ENCODE results near the gene ENAH. TPM values are rescaled to one million over a fixed set of nuclear protein-coding genes. Genes with fewer than 3 reads are reported as not detected.
"Not testable (repeated sequence)": the region's sequence is repeated elsewhere in the genome, so short reads cannot be mapped to it uniquely, and the experiment has no call there.

ENAH gene
- 3.1 TPM for polyA plus RNA-seq (2013)

- CTCF ChIA-PET, result no interaction called here
- H3K27me3 ChIP-seq (replicated peaks in 2 of 5; ENCODE audit: control insufficient read depth in 4 of 5, insufficient read depth in 5 of 5, low read length in 4 of 5), result peaks cover 3 to 48% (median 17%) of the 10 kb centered on the region in 5 experiments
- POLR2A ChIA-PET, result interaction anchor here (0.6 to 1.0 kb wide), 2 partner anchors 171 to 1226 kb away, joined by 3 to 5 read pairs; no protein-coding TSS in a partner anchor
- WGBS (ENCODE audit: insufficient coverage), result 0% methylated on average over 39 of the region's 90 CpGs
- peaks cover 0 to 16% (median 15%) of the 10 kb centered on the region in 4 experiments for H3K4me1 ChIP-seq (ENCODE audit: control extremely low read depth in 1 of 4, control insufficient read depth in 4 of 4, insufficient read depth in 4 of 4, low read length in 3 of 4)
- peak; percentile 47 to 67 (median 50) for DNase-seq
- H3K27ac ChIP-seq (ENCODE audit: insufficient read depth in 1 of 2, low read depth in 1 of 2, low read length in 2 of 2, poor library complexity in 1 of 2, severe bottlenecking in 2 of 2), result no peak within 1 kb of the TSS
- no peaks in the 10 kb centered on the region for H3K9me3 ChIP-seq (ENCODE audit: control extremely low read depth in 1 of 5, control insufficient read depth in 4 of 5, insufficient read depth in 2 of 5, low read depth in 1 of 5, low read length in 4 of 5)
- no peaks in the 10 kb centered on the region for H3K36me3 ChIP-seq (ENCODE audit: control insufficient read depth in 4 of 4, insufficient read depth in 4 of 4, low read length in 3 of 4)
- H3K4me3 ChIP-seq (ENCODE audit: control insufficient read depth in 1 of 7, extremely low read depth in 1 of 7, insufficient read depth in 4 of 7, low read depth in 2 of 7, low read length in 6 of 7), result peak within 1 kb of the TSS; percentile 60 to 80 (median 69)
Measured at GRCh38 chr1:225652729-225653462, at the start of gene ENAH. Gene ENAH, minus strand, starts transcription at chr1:225653123. Its CDS starts 433 bp downstream, at chr1:225652690.

DNA sequence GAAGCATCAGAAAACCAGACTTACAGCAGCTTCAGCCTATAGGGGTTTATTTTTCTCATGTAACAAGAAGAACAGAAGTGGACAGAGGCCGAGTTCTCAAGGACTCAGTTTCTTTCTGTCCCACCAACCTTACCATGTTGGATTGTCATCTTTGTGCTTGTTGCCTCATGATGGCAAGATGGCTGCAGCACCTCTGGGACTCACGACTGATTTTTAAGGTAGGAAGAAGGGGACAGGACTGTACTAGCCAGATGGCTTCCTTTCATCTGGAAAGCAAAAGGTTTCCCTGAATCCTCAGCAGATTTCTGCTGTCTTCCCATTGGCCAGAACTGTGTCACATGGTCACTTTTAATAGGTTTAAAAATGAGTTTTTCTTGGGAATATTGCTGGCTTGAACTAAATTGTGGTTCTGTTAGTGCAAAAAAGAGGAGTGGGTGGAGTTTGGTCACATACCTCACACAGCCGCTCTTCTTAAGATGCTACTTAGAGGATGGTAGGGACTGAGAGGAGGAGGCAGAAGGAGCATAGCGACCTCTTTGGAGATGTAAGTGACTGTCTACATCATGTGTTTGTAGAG, 48.1 kb upstream of the ENAH start:
- Histone ChIP-seq H3K4me1 (ENCODE audit: control extremely low read depth in 1 of 4, control insufficient read depth in 4 of 4, insufficient read depth in 4 of 4, low read length in 3 of 4) (no peaks in the 10 kb centered on the region), H3K27me3 (replicated peaks in 2 of 5; ENCODE audit: control insufficient read depth in 4 of 5, insufficient read depth in 5 of 5, low read length in 4 of 5) (no peaks in the 10 kb centered on the region), H3K9me3 (ENCODE audit: control extremely low read depth in 1 of 5, control insufficient read depth in 4 of 5, insufficient read depth in 2 of 5, low read depth in 1 of 5, low read length in 4 of 5) (no peaks in the 10 kb centered on the region), H3K27ac (ENCODE audit: insufficient read depth in 1 of 2, low read depth in 1 of 2, low read length in 2 of 2, poor library complexity in 1 of 2, severe bottlenecking in 2 of 2) (no peak overlapping the region), H3K36me3 (ENCODE audit: control insufficient read depth in 4 of 4, insufficient read depth in 4 of 4, low read length in 3 of 4) (no peaks in the 10 kb centered on the region), H3K4me3 (ENCODE audit: control insufficient read depth in 1 of 7, extremely low read depth in 1 of 7, insufficient read depth in 4 of 7, low read depth in 2 of 7, low read length in 6 of 7) (no peak overlapping the region)
- WGBS (ENCODE audit: insufficient coverage), result 97% methylated on average over 4 of the region's 4 CpGs
- CTCF ChIA-PET, result interaction anchor here (1.2 to 1.4 kb wide), 2 partner anchors 8 to 17 kb away, joined by 3 read pairs; no protein-coding TSS in a partner anchor
- DNase-seq, result no peak
- POLR2A ChIA-PET, result no interaction called here

DNA sequence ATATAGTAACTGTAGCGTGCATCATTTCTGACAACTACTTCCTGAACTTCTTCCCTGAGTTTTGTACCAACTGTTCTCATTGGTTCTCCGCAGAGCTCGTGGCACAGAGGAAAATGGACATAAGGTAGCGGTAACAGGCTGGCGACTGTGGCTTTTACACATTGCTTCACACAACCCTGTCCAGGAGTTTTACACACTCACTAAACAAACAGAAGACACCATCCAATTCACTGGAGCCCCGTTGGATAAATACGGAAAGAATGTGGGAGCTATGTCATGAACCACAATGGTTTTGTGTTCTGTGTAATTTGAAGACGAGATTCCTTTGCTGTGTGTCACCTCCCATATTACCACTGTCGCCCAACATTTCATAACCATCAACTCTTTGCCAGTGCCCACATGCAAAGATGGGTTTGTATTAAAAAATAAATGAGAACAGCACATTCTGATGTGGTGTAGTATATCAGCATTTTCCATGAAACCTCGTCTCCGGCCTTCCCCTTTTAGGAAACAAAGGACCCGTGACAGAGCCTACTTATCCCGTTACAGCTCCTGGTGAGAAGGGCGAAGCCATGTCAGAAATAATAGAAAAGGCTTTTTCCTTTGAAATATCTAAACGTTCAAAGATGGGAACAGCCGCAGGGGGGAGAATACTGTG, 47.4 kb upstream of the ENAH start:
- Histone ChIP-seq H3K9me3 (ENCODE audit: control extremely low read depth in 1 of 5, control insufficient read depth in 4 of 5, insufficient read depth in 2 of 5, low read depth in 1 of 5, low read length in 4 of 5) (no peaks in the 10 kb centered on the region), H3K27ac (ENCODE audit: insufficient read depth in 1 of 2, low read depth in 1 of 2, low read length in 2 of 2, poor library complexity in 1 of 2, severe bottlenecking in 2 of 2) (no peak overlapping the region), H3K4me1 (ENCODE audit: control extremely low read depth in 1 of 4, control insufficient read depth in 4 of 4, insufficient read depth in 4 of 4, low read length in 3 of 4) (no peaks in the 10 kb centered on the region), H3K27me3 (replicated peaks in 2 of 5; ENCODE audit: control insufficient read depth in 4 of 5, insufficient read depth in 5 of 5, low read length in 4 of 5) (no peaks in the 10 kb centered on the region), H3K4me3 (ENCODE audit: control insufficient read depth in 1 of 7, extremely low read depth in 1 of 7, insufficient read depth in 4 of 7, low read depth in 2 of 7, low read length in 6 of 7) (no peak overlapping the region), H3K36me3 (ENCODE audit: control insufficient read depth in 4 of 4, insufficient read depth in 4 of 4, low read length in 3 of 4) (no peaks in the 10 kb centered on the region)
- DNase-seq, result peak in 1 of 3 donors; percentile 7
- 86% methylated on average over 9 of the region's 16 CpGs for WGBS (ENCODE audit: insufficient coverage)
- CTCF ChIA-PET, result no interaction called here
- POLR2A ChIA-PET, result no interaction called here

- 58% methylated on average over 2 of the region's 2 CpGs for WGBS (ENCODE audit: insufficient coverage)
Measured at GRCh38 chr1:225699336-225699735, 46.4 kb upstream of the ENAH start.

DNA sequence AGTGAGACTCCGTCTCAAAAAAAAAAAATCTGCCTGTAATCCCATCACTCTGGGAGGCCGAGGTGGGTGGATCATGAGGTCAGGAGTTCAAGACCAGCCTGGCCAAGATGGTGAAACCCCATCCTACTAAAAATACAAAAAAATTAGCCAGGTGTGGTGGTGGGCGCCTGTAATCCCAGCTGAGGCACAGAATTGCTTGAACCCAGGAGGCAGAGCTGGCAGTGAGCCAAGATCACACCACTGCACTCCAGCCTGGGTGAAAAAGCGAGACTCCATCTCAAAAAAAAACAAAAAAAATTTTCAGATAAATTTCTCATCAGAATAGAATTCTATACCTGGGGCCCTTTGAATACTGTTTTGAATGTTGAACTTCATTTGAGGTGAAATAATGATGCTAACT, 45.3 kb upstream of the ENAH start:
- CTCF ChIA-PET; H3K27ac ChIP-seq (ENCODE audit: insufficient read depth in 1 of 2, low read depth in 1 of 2, low read length in 2 of 2, poor library complexity in 1 of 2, severe bottlenecking in 2 of 2); H3K4me3 ChIP-seq (ENCODE audit: control insufficient read depth in 1 of 7, extremely low read depth in 1 of 7, insufficient read depth in 4 of 7, low read depth in 2 of 7, low read length in 6 of 7); POLR2A ChIA-PET; H3K4me1 ChIP-seq (ENCODE audit: control extremely low read depth in 1 of 4, control insufficient read depth in 4 of 4, insufficient read depth in 4 of 4, low read length in 3 of 4); DNase-seq; H3K27me3 ChIP-seq (replicated peaks in 2 of 5; ENCODE audit: control insufficient read depth in 4 of 5, insufficient read depth in 5 of 5, low read length in 4 of 5); H3K36me3 ChIP-seq (ENCODE audit: control insufficient read depth in 4 of 4, insufficient read depth in 4 of 4, low read length in 3 of 4); H3K9me3 ChIP-seq (ENCODE audit: control extremely low read depth in 1 of 5, control insufficient read depth in 4 of 5, insufficient read depth in 2 of 5, low read depth in 1 of 5, low read length in 4 of 5): not testable (repeated sequence)
- 71% methylated on average over 1 of the region's 4 CpGs for WGBS (ENCODE audit: insufficient coverage)

More at GRCh38 chr1:225699336-225699735, 46.4 kb upstream of the ENAH start:
- POLR2A ChIA-PET, result no interaction called here
- H3K27ac ChIP-seq (ENCODE audit: insufficient read depth in 1 of 2, low read depth in 1 of 2, low read length in 2 of 2, poor library complexity in 1 of 2, severe bottlenecking in 2 of 2), result no peak overlapping the region
- no peaks in the 10 kb centered on the region for H3K4me1 ChIP-seq (ENCODE audit: control extremely low read depth in 1 of 4, control insufficient read depth in 4 of 4, insufficient read depth in 4 of 4, low read length in 3 of 4)
- CTCF ChIA-PET, result no interaction called here
- H3K9me3 ChIP-seq (ENCODE audit: control extremely low read depth in 1 of 5, control insufficient read depth in 4 of 5, insufficient read depth in 2 of 5, low read depth in 1 of 5, low read length in 4 of 5), result no peaks in the 10 kb centered on the region
- no peaks in the 10 kb centered on the region for H3K36me3 ChIP-seq (ENCODE audit: control insufficient read depth in 4 of 4, insufficient read depth in 4 of 4, low read length in 3 of 4)
- H3K4me3 ChIP-seq (ENCODE audit: control insufficient read depth in 1 of 7, extremely low read depth in 1 of 7, insufficient read depth in 4 of 7, low read depth in 2 of 7, low read length in 6 of 7), result no peak overlapping the region
- DNase-seq, result no peak
- no peaks in the 10 kb centered on the region for H3K27me3 ChIP-seq (replicated peaks in 2 of 5; ENCODE audit: control insufficient read depth in 4 of 5, insufficient read depth in 5 of 5, low read length in 4 of 5)

- WGBS (ENCODE audit: insufficient coverage), result 97% methylated on average over 4 of the region's 4 CpGs
- no peaks in the 10 kb centered on the region for H3K27me3 ChIP-seq (replicated peaks in 2 of 5; ENCODE audit: control insufficient read depth in 4 of 5, insufficient read depth in 5 of 5, low read length in 4 of 5)
- no peaks in the 10 kb centered on the region for H3K9me3 ChIP-seq (ENCODE audit: control extremely low read depth in 1 of 5, control insufficient read depth in 4 of 5, insufficient read depth in 2 of 5, low read depth in 1 of 5, low read length in 4 of 5)
- CTCF ChIA-PET, result no interaction called here
- POLR2A ChIA-PET, result no interaction called here
- no peaks in the 10 kb centered on the region for H3K36me3 ChIP-seq (ENCODE audit: control insufficient read depth in 4 of 4, insufficient read depth in 4 of 4, low read length in 3 of 4)
- no peak overlapping the region for H3K27ac ChIP-seq (ENCODE audit: insufficient read depth in 1 of 2, low read depth in 1 of 2, low read length in 2 of 2, poor library complexity in 1 of 2, severe bottlenecking in 2 of 2)
- H3K4me3 ChIP-seq (ENCODE audit: control insufficient read depth in 1 of 7, extremely low read depth in 1 of 7, insufficient read depth in 4 of 7, low read depth in 2 of 7, low read length in 6 of 7), result no peak overlapping the region
- DNase-seq, result no peak
- H3K4me1 ChIP-seq (ENCODE audit: control extremely low read depth in 1 of 4, control insufficient read depth in 4 of 4, insufficient read depth in 4 of 4, low read length in 3 of 4), result no peaks in the 10 kb centered on the region
Measured at GRCh38 chr1:225697428-225697827, 44.5 kb upstream of the ENAH start.

All from common myeloid progenitor, CD34-positive (primary cell).